UCSD-AML1 (cell line): ENCODE results near the gene ZNF793.

Experiments
- DNase-seq: peaks from one replicate; lab custom pipeline; 2025; ENCODE audit not compliant: unreplicated experiment; lab: John Stamatoyannopoulos, UW

ZNF793 gene

GRCh38 chr19:37506387-37507166, at the start of gene ZNF793:
ZNF793 (plus strand) TSS chr19:37506939; CDS start chr19:37523440, 16,501 bp downstream.
- no peak for DNase-seq

GRCh38 chr19:37466277-37466797, 40.4 kb upstream of the ZNF793 start:
- no peak for DNase-seq

GRCh38 chr19:37466798-37467607, 39.7 kb upstream of the ZNF793 start, which contains the start of gene ZNF569:
ZNF569 (minus strand) TSS chr19:37467444; CDS start chr19:37444921, 22,523 bp downstream.
- peak; percentile 86 for DNase-seq

GRCh38 chr19:37467608-37468090, 39.1 kb upstream of the ZNF793 start:
- no peak for DNase-seq

- DNase-seq = peak; percentile 85
Measured at GRCh38 chr19:37468961-37469777, 37.6 kb upstream of the ZNF793 start, which contains the start of gene ZNF570. ZNF570 (plus strand) TSS chr19:37469356; CDS start chr19:37470355, 999 bp downstream.

GRCh38 chr19:37470216-37470615, 36.5 kb upstream of the ZNF793 start:
- no peak for DNase-seq

- DNase-seq = no peak
Measured at GRCh38 chr19:37472165-37472564, 34.6 kb upstream of the ZNF793 start.

- no peak for DNase-seq
Measured at GRCh38 chr19:37484406-37485168, 22.2 kb upstream of the ZNF793 start.

GRCh38 chr19:37492213-37492612, 14.5 kb upstream of the ZNF793 start:
- no peak for DNase-seq

GRCh38 chr19:37505958-37506386, 767 bp upstream of the ZNF793 start:
- no peak for DNase-seq

GRCh38 chr19:37507167-37507464, 377 bp downstream of the ZNF793 start:
- DNase-seq = no peak

- DNase-seq = no peak
Measured at GRCh38 chr19:37511186-37511585, 4.4 kb downstream of the ZNF793 start.

- DNase-seq = no peak
Measured at GRCh38 chr19:37511821-37512220, 5.1 kb downstream of the ZNF793 start.

GRCh38 chr19:37513397-37513796, 6.7 kb downstream of the ZNF793 start:
- DNase-seq = no peak

GRCh38 chr19:37519890-37520289, 13.2 kb downstream of the ZNF793 start:
- no peak for DNase-seq

- no peak for DNase-seq
Measured at GRCh38 chr19:37537391-37537947, 30.7 kb downstream of the ZNF793 start.

GRCh38 chr19:37551129-37551993, 44.6 kb downstream of the ZNF793 start:
- no peak for DNase-seq

GRCh38 chr19:37563518-37563917, 56.8 kb downstream of the ZNF793 start:
- DNase-seq = no peak
